HG02588 (cell line): ENCODE measurements around the gene BAIAP2L2.
"Not testable (repeated sequence)": the region's sequence is repeated elsewhere in the genome, so short reads cannot be mapped to it uniquely, and the experiment has no call there.

ENCODE experiments used
- ATAC-seq: cut with Tn5 transposase; IDR thresholded peaks from one replicate; pipeline ENCODE4 v1.9.1; 2021; ENCODE audit warnings: mild to moderate bottlenecking, moderate library complexity; ENCODE audit not compliant: unreplicated experiment

The BAIAP2L2 gene

GRCh38 chr22:38129021-38129420 lies 18.5 kb upstream of the BAIAP2L2 start:
- no peak for ATAC-seq

- ATAC-seq, result no peak
Observed at GRCh38 chr22:38127869-38128268, 17.4 kb upstream of the BAIAP2L2 start.

DNA sequence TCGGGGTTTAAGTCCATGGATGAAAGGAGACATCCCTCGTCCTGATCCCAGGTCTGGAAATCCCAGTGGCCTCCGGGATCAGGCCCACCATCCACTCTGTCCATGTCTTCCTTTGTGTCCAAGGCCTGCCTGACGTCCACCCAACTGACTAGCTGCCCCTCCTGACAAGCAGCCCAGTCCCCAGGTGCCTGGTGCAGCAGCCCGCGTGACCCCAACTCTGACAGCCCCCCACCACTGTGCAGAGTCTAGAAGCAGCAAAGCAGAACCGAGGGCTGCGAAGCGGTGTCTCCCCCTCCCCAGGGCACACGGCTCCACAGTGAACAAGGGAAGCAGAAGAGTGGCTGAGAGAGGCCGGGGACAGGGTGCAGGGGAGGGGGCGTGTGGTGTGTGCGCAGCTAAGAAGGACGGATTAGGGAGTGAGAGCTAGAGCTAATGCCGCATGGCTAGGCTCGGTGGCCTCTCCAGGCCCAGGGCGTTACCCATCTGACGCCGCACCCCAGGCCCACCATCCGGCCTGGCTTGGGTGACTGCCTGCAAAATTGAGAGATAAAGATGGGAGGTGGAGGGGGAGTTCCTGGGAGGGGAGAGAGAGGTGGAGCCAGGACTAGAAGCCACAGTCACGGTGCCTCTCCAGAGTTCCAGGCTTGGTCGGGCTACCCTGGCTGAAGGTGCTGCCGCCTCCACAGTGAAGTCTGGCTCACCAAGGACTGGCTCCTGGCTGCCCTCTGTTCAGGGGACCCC lies 16.6 kb upstream of the BAIAP2L2 start:
- ATAC-seq, result no peak

DNA sequence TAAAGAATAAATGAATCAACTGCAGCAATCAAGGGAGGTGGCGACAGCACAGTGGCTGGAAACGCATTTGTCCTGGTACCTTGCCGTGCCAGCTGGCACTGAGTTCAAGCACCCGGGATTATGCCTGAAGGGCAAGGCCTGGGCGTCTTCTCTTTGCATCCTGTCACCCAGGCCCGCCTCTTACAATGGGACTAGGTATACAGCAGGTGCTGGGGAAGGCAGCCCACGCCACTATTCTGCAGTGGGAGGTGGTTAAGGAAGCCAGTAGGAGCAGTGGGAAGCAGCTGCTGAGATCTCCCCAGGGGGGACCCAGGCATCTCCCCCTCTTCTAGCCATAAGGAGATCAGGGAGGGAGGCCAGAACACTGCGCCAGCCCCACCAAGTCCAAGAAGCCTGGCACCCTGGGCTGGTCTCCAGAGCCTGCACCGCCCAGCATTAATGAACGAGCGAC lies 15.3 kb upstream of the BAIAP2L2 start:
- no peak for ATAC-seq

DNA sequence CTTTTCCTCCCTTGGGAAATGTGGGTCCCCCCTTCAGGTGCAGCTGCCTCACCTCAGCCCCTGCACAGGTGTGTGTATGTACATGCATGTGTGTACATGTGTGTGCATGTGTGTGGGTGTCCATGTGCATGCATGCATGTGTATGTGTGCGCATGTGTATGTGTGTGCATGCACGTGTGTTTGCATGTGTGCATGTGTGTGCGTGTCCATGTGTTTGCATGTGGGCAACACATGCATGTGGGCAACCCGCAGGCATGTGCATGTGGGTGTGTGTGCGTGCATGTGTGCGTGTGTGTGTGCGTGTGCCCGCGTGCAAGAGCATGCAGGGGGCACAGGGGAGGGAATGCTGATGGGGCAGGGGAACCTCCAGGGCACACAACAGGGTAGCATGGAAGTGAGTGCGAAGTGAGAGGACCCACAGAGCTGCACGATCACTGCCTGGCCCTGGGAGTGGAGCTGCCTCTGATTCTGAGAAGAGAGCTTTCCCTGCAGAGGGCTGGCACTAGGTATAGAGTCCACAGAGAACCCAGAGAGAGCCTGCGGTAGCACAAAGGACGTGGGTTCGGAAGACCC lies 14.6 kb upstream of the BAIAP2L2 start:
- no peak for ATAC-seq

- ATAC-seq, result no peak
Observed at GRCh38 chr22:38124236-38124974, 13.9 kb upstream of the BAIAP2L2 start.

- ATAC-seq, result no peak
Observed at GRCh38 chr22:38122616-38123015, 12.1 kb upstream of the BAIAP2L2 start.

DNA sequence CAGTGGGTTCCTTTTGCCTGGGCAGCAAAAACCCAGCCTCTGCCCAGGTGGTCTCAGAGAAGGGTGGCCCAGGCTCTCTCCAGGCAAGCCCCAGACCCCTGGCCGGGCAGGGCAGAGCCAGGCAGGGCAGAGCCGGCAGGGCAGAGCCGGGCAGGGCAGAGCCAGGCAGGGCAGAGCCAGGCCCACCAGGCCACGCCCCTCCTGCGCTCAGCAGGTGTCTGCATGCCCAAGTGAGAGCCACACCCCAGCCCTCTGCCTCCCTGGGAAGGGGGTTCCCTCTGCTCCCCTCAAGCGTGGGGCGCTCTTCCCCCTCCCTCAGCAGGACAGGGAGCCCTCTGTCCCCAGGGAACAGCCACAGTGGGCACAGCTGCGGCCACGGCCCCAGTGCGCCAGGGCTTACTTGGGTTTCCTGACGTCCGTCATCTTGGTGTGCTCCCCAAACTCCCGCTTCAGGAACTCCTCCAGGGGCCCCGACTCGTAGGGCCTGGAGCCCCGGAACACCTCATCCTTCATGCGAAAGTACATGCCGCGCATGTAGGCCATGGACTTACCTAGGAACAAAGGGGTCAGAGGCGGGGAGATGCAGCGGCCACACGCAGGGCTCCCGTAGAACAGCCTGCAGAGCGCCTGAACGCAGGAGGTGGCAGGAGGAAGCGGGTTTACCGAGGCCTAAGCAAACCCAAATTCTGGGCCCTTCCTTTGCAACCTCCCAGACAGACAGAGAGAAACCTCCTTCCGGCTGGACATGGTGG lies 10.1 kb upstream of the BAIAP2L2 start:
- no peak for ATAC-seq

GRCh38 chr22:38118747-38119146 lies 8.3 kb upstream of the BAIAP2L2 start:
- not testable (repeated sequence) for ATAC-seq

- ATAC-seq, result no peak
Observed at GRCh38 chr22:38118182-38118581, 7.7 kb upstream of the BAIAP2L2 start.

- ATAC-seq, result not testable (repeated sequence)
Observed at GRCh38 chr22:38117556-38117955, 7.1 kb upstream of the BAIAP2L2 start.

DNA sequence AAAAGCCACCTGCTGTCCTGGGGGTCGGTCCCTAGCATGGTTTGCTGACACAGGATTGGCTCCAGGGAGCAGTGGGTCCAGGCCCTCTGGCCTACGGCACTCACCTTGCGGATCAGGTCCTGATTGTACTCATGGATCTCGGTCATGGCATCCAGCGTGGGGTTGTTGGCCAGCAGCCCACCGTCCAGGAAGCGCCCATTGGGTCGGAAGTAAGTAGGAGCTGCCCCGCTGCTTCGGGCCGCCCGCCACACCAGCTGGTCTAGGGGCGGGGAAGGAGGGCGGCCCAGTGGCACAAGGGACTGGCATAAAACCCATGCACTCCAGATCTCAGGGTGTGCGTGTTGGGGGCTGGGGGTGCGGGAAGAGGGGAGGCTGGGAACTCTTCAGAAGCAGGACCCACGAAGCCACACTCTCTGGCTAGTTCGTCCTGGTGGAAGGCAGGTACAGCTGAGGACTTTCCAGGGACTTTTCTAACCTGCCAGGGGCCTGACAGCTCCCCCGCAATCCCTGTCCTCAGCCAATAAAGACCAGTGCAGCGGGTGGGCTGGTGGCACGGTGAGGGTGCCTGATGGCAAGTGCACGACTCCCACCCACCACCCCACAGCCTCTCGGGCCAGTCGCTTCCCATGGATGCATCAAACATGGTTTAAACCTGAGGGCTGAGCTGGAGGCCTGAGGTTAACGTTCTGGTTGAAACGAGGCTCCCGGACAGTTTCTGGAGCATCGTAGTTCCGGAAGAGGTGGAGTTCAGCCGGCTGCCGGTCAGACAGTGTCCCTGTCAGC lies 5.1 kb upstream of the BAIAP2L2 start:
- ATAC-seq, result no peak

- ATAC-seq, result no peak
Observed at GRCh38 chr22:38114484-38115398, 4.3 kb upstream of the BAIAP2L2 start.

- no peak for ATAC-seq
Observed at GRCh38 chr22:38112381-38112780, 1.9 kb upstream of the BAIAP2L2 start.

- ATAC-seq, result no peak
Observed at GRCh38 chr22:38111925-38112355, 1.5 kb upstream of the BAIAP2L2 start.

DNA sequence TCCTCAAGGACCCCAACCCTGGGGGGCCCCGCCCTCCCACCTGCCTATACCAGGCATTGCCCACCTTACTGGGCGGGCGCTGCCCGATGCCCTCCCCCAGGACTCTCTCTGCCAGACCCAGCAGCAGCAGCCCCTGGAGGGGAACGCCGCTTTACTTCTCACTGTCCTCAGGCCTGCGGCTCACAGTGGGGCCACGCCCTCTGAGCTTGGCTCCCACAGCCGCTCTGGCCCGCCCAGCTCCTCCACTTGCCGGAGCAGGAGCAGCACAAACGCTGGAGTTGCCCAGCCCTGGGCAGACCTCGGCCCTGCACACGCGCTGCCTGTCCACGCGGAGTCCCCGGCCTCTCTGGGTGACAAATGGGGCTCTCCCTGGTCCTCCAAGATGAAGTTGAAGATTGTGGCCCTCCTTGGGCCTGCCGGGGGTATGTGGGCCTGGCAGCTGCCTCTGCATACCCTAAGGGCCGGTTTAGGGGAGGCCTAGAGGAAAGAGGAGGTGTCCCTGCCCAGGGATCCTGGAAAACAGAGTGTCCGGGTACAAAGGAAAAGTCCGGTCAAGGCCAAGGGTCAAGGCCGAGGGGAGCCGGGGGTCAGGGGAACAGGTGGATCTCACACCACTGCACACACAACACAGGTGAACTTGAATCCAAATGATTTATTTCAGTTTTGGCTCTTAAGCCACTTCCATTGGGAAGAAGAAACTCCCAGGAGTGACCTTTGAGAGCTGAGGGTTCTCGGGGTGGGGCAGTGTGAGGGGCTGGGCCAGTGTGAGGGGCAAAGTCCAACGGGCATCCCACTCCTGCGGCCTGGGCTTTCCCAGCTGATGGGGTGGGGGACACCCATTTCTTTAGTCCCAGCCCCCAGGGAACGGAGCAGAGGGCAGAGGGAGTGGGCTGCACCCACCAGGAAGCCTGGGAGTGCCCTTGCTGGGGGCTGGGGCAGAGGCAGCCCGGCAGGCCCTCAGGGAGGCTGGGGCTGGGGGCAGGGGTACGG lies 674 bp upstream of the BAIAP2L2 start:
- ATAC-seq, result no peak

DNA sequence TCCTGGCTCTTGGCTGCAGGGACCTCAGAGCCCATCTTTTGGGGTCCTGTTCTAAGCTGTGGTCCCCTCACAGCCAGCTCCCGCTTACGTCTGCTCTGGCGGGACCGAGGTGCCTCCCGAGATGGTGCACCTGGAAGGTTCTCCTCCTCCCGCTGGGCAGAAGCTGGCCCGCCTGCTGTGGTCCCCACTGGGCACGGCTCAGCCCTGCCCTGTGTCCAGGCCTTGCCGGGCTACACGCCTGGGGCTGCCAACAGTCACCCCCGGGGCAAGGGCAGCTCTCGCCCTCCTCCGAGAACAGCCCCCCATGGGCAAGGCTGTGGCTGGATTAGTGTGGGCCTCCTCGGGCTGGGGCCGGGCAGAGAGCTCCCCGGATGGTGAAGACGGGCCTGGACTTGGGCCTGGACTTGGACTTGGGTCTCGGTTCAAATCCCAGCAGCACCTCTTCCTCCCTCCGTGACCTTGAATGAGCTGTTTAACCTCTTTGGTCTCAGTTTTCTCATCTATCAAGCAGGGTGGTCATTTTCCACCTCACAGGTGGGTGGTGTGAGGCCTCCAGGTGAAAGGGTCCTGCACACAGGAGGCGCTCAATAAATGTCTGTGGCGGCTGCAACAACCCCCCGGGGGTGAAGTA lies 998 bp downstream of the BAIAP2L2 start:
- ATAC-seq, result no peak
